ENCODE measurements around the gene SLC34A1.

SLC34A1 gene

GRCh38 chr5:177366528-177367322, 17.5 kb upstream of the SLC34A1 start (continued):
- TF ChIP-seq ZNF585B (tag by site-specific recombination; IDR thresholded peaks at IDR 0.05) (no peak), ZNF560 (tag by site-specific recombination; IDR thresholded peaks at IDR 0.05; ENCODE audit: borderline replicate concordance) (no peak), ZNF112 (tag by site-specific recombination; IDR thresholded peaks at IDR 0.05) (no peak), SP3 (tag by site-specific recombination; IDR thresholded peaks at IDR 0.05) (peak; percentile 86), ZNF366 (tag by site-specific recombination; conservative IDR thresholded peaks at IDR 0.05) (peak; percentile 62), PATZ1 (tag by site-specific recombination; IDR thresholded peaks at IDR 0.05) (peak; percentile 76; the same call in 1 of the 2 replicates), ZNF354C (tag by site-specific recombination; IDR thresholded peaks at IDR 0.05; ENCODE audit: borderline replicate concordance, low read depth) (no peak), SP7 (tag by site-specific recombination; IDR thresholded peaks at IDR 0.05) (peak; percentile 56), ZIC2 (tag by site-specific recombination; IDR thresholded peaks at IDR 0.05) (peak; percentile 73), ZNF2 (tag by site-specific recombination; IDR thresholded peaks at IDR 0.05) (0 out of 2 replicates have a peak, but pooled peaks have one; percentile 22), PRDM10 (tag by site-specific recombination; IDR thresholded peaks at IDR 0.05) (peak; percentile 8; the same call in 1 of the 2 replicates), ZSCAN23 (tag by site-specific recombination; IDR thresholded peaks at IDR 0.05) (no peak), ZNF148 (tag by site-specific recombination; IDR thresholded peaks at IDR 0.05; ENCODE audit: borderline replicate concordance) (no peak), GFI1B (tag by site-specific recombination; IDR thresholded peaks at IDR 0.05) (no peak), ZNF610 (tag by site-specific recombination; IDR thresholded peaks at IDR 0.05; ENCODE audit: borderline replicate concordance) (no peak), KLF10 (tag by site-specific recombination; IDR thresholded peaks at IDR 0.05) (no peak), ZNF660 (tag by site-specific recombination; IDR thresholded peaks at IDR 0.05) (no peak), ZNF10 (tag by site-specific recombination; IDR thresholded peaks at IDR 0.05) (no peak), MYNN (tag by site-specific recombination; IDR thresholded peaks at IDR 0.05; ENCODE audit: borderline replicate concordance) (no peak), ZNF777 (tag by site-specific recombination; IDR thresholded peaks at IDR 0.05; ENCODE audit: borderline replicate concordance) (no peak), TRIM28 (IDR thresholded peaks at IDR 0.05; ENCODE audit: borderline replicate concordance, low read length) (no peak), ZNF521 (tag by site-specific recombination; IDR thresholded peaks at IDR 0.05) (no peak), HIC1 (tag by site-specific recombination; IDR thresholded peaks at IDR 0.05) (0 out of 2 replicates have a peak, but pooled peaks have one; percentile 60), ZSCAN18 (tag by site-specific recombination; IDR thresholded peaks at IDR 0.05) (no peak), ZFHX2 (tag by site-specific recombination; conservative IDR thresholded peaks at IDR 0.05) (peak; percentile 43; the same call in 1 of the 2 replicates), CTCF (tag by site-specific recombination; IDR thresholded peaks at IDR 0.05) (no peak)

All from HEK293 (cell line).